ENCODE data around the gene MS4A10.
"Not testable (repeated sequence)": the region's sequence is repeated elsewhere in the genome, so short reads cannot be mapped to it uniquely, and the experiment has no call there.

The MS4A10 gene

DNA sequence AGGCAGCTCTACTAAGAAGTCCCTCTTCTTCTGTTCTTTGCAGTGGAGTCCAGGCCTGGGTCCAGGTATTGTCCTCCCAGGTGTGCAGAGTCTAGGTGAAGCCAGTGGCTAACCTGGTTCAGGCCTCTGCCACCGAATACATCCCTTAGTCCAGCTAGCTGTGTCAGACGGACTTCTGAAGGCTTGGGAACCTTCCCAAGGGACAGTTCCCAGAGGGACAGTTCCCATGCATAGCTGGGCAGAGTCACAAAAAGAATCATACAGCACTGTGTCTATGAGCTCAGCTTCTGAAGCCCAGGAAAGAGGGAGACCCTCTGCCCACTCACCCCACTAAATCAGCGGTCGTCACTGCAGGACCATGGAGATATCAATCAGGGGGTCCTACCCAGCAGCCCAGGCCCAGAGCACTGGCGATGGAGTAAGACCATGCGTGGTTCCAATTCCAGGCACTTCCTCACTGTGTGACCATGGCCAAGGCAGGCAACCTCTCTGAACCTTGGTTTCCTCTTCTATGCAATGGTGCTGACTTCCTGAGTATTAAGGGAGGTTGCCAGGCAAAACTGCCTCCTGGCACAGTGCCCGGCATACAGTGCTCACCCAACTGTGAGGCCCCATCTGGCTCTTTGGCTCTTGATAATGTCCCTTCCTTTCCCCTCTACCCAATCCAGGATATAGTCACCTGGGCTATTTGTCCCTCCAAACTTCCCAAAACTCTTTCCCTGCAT lies 3.4 kb downstream of the MS4A10 start:
- no peak for DNase-seq

DNA sequence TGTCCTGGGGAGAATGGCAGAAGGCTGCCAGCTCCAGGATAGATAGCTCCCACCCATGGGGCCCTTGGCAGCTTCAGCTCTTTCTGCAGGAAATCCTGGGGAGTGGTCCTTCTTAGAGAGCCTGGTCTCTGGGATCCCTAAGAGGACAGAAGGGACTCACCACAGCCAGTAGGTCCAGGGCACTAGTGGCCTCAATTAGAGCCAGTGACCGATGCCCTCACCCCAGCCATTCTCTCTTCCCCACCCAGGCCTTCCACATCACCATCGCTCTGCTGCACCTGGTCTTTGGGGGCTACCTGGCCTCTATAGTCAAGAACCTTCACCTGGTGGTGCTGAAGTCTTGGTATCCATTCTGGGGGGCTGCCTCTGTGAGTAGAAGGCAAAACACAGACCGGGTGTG lies 5.6 kb downstream of the MS4A10 start:
- no peak for DNase-seq

DNA sequence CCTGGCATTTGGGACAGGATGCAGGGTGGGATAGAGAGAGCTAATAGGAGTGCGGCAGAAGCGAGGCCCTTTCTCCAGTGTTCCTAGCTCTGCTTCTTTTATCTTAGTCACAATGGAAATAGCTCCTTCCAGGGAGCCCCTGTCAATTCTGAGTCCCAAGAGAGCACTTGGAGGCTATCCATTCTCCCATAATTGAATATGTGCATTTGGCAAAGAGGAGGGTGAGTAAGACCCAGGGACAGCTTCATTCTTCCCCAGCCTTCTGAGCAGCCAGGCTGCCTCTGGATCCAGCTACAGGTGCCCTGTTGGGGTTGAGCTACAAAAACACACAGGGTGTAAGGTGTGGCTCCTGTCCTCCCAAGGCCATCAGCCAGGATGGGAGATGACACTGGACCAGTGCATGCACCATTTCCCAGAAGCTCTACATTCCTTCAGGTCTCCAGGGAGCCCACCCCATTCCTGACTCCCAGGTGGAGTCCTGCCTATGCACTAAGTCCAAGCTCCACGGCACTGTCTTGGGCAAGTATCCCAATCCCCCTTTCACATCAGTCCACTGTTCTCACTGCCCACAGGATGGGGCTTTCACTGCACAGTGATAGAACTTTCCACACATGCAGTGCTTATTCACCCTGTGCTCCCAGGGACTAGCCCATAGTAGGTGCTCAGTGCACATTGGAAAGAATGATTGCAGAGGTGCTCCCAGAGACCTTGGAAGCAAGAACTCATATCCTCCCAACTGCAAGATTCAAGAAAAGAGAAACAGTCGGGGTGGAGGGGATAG lies 6.2 kb downstream of the MS4A10 start:
- DNase-seq, result no peak

DNA sequence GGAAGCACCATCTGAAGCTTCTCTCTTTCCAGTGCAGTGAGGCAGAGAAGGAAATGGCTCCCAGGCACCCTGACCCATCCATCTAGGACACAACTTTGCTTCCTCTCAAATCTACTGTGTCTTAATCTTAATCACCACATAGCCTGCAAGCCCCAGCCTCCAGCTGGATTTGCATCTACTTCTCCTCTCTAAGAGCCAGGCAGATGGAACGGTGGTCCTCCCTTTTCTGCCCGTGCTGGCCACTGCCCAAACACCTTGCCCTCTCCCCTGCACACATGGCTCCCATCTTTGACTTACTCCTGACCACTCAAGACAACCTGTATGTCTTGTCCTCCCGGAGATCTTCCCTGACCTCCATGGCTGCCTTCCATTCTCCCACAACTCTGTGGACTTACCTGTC lies 7.4 kb downstream of the MS4A10 start:
- no peak for DNase-seq

DNA sequence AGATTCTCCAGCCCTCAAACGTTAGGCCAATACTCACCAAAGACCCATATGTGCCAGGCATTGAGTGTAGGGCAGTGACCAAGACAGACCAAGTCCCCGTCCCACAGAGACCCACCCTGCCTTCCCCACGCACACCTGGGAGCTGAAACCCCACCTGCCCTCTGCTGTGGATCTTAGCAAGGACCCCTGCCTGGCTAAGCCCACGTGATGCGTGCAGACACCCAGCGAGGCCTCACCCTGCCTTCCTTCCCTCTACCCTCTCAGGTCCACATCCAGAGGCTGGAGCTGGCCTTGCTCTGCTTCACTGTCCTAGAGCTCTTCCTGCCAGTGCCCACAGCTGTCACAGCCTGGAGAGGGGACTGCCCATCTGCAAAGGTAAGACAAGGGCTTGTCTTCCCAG lies 10.2 kb downstream of the MS4A10 start:
- no peak for DNase-seq

DNA sequence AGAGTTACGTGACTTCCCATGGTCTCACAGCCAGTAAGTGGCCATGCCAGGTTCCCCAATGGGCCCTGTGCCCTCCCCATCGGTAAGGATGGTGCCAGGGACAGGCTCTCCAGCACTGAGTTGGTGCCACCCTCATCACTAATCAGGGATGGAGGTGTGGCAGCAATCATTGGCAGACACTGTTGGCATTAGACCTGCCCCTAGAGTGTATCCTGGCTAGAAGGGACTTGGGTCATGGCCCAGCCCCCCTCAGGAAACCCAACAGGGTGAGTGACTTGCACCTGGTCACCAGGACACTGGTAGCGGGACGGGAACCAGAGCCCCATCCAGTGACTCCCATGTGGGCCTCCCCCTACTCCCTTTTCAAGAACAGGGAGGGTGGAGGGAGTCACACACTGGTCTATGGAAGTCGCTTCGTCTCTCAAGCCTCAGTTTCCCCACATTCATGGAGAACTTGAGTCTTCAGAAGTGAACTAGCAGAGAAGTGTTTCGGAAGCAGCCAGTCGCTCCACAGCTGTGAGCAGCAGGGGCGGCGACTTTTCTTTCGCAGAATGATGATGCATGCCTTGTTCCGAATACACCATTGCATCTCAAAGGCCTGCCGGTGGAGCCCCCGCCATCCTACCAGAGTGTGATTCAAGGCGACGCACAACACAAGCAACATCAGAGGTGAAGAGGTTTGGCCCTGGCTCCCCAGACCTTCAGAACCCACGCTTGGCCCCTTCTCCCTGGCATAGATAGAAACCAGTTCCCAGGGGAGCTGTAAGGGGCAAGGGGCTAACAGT lies 12.9 kb downstream of the MS4A10 start:
- no peak for DNase-seq

DNA sequence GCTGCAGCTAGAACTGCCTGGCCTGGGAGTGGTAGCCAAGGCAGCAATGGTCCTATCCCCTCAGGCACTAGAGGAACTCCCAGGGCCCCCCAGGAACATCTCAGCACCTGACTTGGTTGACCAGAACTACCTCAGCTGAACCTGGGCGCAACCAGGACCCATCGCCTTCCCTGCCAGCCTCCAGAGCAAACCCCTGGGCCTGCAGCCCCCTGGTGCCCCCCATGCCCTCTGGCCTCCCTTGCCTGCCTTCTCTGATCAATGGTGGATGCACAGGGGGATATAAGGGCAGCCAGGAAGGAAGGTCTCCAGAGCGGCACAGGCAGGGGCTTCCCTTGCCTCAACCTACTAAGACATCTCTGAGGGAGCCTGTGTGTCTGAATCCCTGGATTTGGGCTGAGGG lies 13.5 kb downstream of the MS4A10 start:
- no peak for DNase-seq

DNA sequence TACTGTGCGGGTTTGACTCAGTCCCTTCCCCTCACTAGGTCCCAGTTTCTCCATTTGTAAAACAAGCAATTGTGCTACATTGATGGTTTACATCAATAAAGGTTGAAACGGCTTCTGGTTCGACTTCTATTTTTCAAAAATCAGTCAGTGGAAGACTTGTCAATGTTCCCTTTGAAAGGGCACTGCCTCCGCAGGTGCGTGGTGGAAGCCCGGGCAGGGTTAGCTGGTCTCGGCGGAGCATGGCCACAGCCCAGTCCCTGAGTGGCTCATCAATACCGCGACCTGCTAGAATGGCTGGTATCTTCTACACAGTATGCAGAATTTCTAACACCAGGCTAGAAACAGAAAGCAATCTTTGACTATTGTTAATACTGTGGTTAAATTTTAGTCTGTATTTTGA lies 16.1 kb downstream of the MS4A10 start:
- no peak for DNase-seq

DNA sequence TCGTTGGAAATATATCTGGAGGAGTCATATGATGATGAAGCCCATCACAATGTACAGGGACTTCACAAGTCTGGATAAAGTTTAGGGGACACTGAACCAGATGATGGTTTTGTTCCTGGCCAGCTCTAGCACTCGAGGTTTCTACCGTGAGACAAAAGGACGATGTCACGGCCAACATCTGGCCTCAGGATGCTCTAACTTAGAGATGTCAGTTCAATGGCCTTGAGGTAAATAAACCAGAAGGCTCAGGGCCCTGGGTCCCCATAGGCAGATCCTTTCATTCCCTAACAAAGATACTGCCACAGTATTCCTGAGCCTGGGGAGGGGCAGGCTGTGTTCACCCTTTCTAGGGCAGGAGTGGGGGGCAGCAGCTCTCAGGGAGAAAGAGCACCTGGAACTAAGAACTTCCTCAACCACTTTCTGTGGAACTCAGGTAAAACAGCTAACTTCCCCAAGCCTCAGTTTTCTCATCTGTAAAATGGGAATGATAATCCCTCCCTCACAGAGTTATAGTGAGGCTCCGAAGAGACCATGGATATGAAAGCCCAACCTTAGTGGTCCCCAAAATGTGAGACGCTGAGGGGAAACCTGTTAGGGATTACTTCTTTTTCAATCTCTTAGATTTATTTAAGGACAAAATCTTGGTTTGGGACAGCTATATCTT lies 18.3 kb downstream of the MS4A10 start:
- DNase-seq, result no peak

DNA sequence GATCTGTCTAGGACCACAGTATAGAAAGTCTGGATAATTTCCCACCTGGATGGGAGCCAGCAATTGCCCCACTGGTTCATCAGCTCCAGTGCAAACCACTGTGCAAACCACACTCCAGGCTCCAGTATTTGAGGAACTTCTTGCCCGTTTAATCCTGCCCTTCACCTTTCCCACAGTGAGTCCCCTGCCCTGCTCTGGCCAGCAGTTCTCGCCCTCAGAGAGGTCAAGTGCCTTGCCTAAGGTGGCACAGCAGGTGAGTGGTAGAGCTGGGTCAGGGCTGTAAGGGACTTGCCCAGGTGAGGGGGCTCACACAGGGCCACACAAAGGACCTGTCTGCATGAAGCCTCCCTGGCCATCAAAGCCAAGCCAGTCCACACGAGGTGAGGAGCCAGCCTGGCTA lies 24.1 kb downstream of the MS4A10 start:
- DNase-seq, result no peak

DNA sequence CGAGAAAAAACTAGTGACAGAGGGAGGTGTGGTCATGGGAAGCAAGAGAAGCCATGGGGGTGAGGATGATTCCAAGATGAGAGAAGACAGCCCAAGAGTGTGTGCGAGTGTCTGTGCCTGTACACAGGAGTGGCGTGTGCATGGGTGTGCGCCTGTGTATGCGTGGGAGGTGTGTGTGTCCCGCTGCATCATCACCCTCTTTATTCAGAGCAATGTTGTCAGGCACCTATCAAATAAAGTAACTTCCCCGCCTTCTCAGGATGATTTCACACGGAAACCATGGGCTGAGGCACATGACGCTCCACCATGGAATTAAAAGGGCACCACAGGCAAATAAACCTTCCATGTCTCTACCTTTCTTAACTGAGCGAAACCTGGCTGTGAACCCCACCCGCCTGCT lies 24.6 kb downstream of the MS4A10 start:
- no peak for DNase-seq

DNA sequence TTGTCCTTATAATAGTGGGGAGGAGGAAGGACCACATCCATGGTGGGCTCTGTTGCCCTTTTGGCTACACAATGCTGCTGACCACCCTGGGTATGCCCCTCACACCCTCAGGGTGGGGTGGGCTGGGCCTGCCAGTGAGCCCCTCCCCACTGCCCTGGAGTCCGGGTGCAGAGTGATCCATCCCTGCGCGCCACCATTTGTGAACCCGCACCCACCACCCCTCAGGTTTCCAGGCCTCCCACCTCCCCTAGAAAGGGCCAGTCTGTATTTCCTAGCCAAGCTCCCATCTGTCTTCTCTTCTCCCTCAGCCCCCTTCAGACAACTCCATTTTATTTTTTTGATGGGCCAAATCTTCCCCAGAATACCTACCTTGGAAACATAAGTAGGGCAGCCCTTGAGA lies 25.0 kb downstream of the MS4A10 start:
- DNase-seq, result no peak

DNA sequence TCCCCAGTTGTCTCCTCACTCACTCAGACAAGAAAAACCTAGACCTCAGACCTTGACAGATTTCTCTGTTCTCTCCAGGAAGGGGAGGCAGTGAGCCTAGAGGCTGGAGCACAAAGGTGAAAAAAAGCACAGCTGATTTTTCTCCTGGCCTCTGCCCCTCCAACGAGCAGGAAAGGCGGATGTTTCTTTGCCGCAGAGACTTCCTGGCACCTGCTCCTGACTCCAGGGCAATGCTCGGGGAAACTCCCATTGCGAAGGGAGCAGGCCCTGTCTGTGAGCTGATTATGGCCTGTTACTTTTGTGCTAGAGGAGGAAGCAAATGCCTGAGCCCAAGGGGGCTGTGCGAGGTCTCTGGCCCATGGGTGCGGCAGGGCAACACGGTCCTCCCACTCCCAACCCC lies 25.4 kb downstream of the MS4A10 start:
- no peak for DNase-seq

DNA sequence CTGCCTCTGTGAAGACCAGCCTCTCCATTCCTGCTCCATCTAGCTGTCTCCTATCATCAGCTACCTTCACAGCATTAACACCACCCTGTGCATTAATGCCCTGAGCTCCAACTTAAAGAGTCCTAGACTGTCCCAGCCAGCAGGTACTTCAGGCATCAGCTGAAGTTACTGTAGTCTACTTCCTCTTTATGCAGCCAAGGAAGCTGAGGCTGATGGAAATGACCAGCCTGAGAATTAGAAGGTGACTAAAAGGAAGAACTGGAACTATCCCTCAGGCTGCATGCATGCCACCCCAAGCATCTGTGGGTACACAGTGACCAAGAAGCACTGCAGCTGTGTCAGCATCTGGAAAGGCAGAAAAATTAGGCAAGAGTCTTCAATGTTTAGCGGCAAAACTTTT lies 28.2 kb downstream of the MS4A10 start:
- DNase-seq, result no peak

DNA sequence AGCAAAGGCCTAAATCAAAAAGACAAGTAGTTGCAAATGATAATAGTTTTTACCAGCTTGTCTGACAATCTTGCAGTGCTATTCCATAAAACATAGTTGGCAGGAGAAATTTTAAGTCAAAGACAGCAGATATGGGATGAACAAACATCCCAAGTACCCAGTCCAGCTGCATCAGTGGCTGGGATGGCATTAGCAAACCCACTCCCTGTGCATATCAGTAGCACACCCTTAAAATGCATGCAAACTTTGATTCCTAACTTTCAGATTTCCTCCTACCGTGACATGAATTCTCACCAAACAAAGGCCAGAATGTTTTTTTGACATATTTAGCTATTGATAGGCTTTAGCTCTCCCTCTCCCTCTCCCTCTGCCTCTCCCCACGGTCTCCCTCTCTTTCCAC lies 29.0 kb downstream of the MS4A10 start:
- no peak for DNase-seq

DNA sequence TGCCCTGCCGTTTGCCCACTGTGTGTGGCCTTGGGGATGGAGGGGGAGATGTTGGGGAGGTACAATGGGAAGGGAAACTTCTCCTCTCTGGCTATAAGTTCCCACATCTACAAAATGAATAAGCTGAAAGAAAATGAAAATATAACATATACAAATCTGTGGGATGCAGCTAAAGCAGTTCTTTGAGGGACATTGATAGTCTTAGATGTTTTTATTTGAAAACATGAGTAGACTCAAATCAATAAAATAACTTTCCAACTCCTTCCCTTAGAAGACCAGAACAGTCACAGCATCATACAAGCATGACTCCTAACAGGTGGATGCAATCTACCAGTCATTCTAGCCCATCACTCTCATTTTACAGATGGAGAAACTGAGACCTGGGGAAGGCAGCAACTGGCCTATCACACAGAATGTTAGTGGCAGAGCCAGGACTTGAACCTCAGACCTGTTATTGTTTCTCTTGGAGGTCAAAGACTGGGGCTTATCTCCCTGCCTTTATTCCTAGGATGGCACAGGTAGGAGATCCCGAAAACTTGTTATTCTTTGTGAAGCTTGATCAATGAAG lies 31.5 kb downstream of the MS4A10 start:
- no peak for DNase-seq

DNA sequence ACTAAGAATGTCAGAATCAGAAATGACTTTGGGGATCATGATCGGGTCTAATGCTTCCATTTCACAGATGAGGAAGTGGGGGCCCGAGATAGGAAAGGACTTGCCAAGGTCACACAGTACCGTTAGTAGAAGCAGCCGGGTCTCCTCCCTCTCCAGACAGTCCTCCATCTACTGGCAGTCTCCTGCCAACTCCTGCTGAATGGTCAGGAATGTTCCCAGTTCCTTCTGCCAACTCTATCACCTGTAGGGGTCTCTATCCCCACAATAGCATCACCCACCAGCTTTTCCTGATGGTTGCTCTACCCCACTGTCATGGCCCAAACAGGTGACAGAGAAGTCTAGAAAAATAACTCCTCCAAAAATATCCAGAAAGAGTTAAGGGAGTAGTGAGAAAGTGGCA lies 32.9 kb downstream of the MS4A10 start:
- DNase-seq, result no peak

DNA sequence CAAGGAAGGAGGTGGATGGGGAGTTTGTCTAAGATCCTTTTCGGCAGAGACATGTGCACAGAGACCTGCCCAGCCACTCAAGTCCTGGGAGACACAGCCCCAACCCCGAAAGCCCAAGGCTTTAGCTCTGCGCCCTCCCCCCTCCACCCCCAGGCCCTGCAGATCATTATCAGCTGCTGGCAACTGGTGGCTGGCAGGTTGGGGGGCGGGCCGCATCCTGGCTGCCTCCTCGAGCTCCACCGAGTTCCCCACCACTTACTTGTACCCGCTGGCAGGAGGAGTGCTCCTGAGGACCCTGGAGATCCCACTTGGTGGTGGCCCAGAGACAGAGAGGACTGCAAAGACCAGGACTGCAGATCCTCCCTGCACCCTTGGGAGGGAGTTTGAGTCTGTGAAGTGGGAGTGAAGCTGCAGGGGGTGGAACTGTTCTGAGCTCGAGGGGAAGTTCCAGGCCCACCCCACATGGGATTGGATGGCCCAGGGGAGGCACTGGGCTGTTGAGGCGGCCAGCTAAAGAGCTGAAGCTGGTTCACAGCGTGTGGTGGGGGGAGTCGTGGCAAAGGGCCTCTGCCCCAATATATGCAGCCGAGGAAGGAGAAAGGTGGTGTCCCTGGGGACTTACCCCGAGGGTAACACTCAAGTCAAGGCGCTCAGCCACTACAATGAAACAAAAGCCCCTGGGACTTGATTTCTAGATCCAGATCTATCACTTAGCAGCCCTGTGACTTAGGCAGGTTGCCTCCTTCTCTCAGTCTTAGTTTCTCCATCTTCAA lies 36.9 kb downstream of the MS4A10 start:
- no peak for DNase-seq

DNA sequence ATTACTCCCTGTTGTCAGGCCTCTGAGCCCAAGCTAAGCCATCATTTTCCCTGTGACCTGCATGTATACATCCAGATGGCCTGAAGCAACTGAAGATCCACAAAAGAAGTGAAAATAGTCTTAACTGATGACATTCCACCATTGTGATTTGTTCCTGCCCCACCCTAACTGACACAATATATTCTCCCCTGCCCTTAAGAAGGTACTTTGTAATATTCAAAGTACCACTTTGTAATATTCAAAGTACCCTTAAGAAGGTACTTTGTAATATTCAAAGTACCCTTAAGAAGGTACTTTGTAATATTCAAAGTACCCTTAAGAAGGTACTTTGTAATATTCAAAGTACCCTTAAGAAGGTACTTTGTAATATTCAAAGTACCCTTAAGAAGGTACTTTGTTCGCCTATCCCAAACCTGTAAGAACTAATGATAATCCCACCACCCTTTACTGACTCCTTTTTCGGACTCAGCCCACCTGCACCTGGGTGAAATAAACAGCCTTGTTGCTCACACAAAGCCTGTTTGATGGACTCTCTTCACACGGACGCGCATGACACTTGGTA lies 38.7 kb downstream of the MS4A10 start:
- not testable (repeated sequence) for DNase-seq

DNA sequence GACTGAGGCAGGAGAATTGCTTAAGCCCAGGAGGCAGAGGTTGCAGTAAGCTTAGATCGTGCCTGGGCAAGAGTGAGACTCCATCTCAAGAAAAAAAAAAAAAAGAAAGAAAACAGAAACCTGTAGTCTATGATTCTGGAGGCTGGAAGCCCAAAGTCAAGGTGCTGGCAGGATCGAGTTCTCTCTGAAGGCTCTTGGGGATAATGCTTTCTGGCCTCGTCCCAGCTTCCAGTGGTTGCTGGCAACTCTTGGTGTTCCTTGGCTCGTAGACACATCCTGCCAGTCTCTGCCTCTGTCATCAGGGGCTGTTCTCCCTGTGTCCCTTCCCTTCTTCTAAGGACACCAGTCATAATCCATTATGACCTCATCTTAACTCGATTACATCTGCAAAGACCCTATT lies 40.0 kb downstream of the MS4A10 start:
- no peak for DNase-seq

DNA sequence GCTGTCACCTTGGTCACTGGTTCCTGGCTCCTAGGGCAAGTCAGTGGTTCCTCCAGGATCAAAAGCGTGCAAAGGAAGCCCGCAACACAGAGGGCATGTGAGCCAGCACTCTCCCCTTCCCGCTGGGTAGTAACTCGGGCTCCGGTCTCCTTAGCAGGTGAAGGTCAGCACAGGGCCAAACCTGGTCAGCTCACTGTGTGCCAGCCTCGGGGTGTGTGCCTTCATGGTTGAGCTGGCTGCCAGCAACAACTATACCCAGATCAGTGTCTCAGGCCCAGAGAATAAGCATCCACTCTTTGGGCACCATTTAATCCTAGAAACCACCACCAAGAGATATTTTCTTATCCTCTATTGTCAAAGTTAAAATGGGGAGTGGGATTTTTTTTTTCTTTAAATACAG lies 40.7 kb downstream of the MS4A10 start:
- DNase-seq, result no peak

Data from activated CD4-positive, CD25-positive, alpha-beta regulatory T cell treated with anti-CD3 and anti-CD28 coated beads, Interleukin-2, amount 50 U/mL, for 72 hours (primary cell).